CD14-positive monocyte (primary cell): ENCODE data around the gene UBC. TPM values are rescaled to one million over a fixed set of nuclear protein-coding genes. Genes with fewer than 3 reads are reported as not detected.
A peak's percentile ranks its signal among the peaks of the same experiment; 100 is the strongest.

Experiments
- DNase-seq, 3 donors: peaks; one replicate each; pipeline ENCODE4 v3.0.0-alpha.2; 2011 to 2022
- H2AFZ ChIP-seq: 2 replicates; pipeline ENCODE4 v1.6.0; 2012; ENCODE audit warnings: mild to moderate bottlenecking, low read depth, low read length, inconsistent platforms; ENCODE audit not compliant: insufficient read depth, poor library complexity, severe bottlenecking
- H3K27ac ChIP-seq, 2 donors: 1 replicate in 1 of 2; 2 replicates in 1 of 2; pipeline ENCODE4 v1.5.1; 2012 to 2013; ENCODE audit warnings: low read length in 2 of 2, control low read depth in 1 of 2, inconsistent platforms in 1 of 2, low read depth in 1 of 2, mild to moderate bottlenecking in 1 of 2
- H3K27me3 ChIP-seq, 2 donors: one replicate each; pipeline versions ENCODE4 v1.6.0 to v1.6.1; 2011 to 2013; ENCODE audit warnings: low read length in 2 of 2; ENCODE audit not compliant: control insufficient read depth in 2 of 2, insufficient read depth in 2 of 2
- H3K36me3 ChIP-seq, 2 donors: replicated peaks in 1 of 2; 1 replicate in 1 of 2; 2 replicates in 1 of 2; pipeline versions ENCODE4 v1.5.1 to v1.6.1; 2012 to 2013; ENCODE audit warnings: low read length in 2 of 2, control low read depth in 1 of 2, inconsistent platforms in 1 of 2, mild to moderate bottlenecking in 1 of 2; ENCODE audit not compliant: insufficient read depth in 2 of 2, control insufficient read depth in 1 of 2
- H3K4me1 ChIP-seq, 2 donors: 1 replicate in 1 of 2; 2 replicates in 1 of 2; pipeline versions ENCODE4 v1.5.1 to v1.6.1; 2012 to 2013; ENCODE audit warnings: low read length in 2 of 2, control low read depth in 1 of 2, inconsistent platforms in 1 of 2, mild to moderate bottlenecking in 1 of 2, moderate library complexity in 1 of 2; ENCODE audit not compliant: insufficient read depth in 2 of 2, control insufficient read depth in 1 of 2
- H3K4me2 ChIP-seq: replicated peaks from 2 replicates; pipeline ENCODE3; 2012; ENCODE audit warnings: low read length, moderate library complexity, mild to moderate bottlenecking; ENCODE audit not compliant: poor library complexity, severe bottlenecking; ENCODE audit errors: extremely low read depth
- H3K4me3 ChIP-seq, 3 experiments: fragments of 200-600 bp in 1 of 3; sonication (generic) in 1 of 3; replicated peaks in 1 of 3; 1 replicate in 2 of 3; 2 replicates in 1 of 3; pipeline ENCODE4 v1.5.1; 2011 to 2013; ENCODE audit warnings: low read length in 3 of 3, mild to moderate bottlenecking in 3 of 3, control low read depth in 2 of 3, low read depth in 2 of 3, inconsistent platforms in 1 of 3, moderate library complexity in 1 of 3
- H3K79me2 ChIP-seq: 2 replicates; pipeline ENCODE4 v1.6.0; 2012; ENCODE audit warnings: mild to moderate bottlenecking, control low read depth, inconsistent platforms, low read length, moderate library complexity; ENCODE audit not compliant: insufficient read depth
- H3K9ac ChIP-seq: 2 replicates; pipeline ENCODE4 v1.6.0; 2017; ENCODE audit warnings: low read length, mild to moderate bottlenecking; ENCODE audit not compliant: insufficient read depth, poor library complexity, severe bottlenecking
- H3K9me3 ChIP-seq, 2 donors: replicated peaks in 1 of 2; 1 replicate in 1 of 2; 2 replicates in 1 of 2; pipeline versions ENCODE4 v1.5.1 to v1.6.1; 2012 to 2013; ENCODE audit warnings: low read length in 2 of 2, control low read depth in 1 of 2; ENCODE audit not compliant: control insufficient read depth in 1 of 2, insufficient read depth in 1 of 2
- H4K20me1 ChIP-seq: 2 replicates; pipeline ENCODE4 v1.6.0; 2012; ENCODE audit warnings: mild to moderate bottlenecking, low read length, control low read depth, moderate library complexity; ENCODE audit not compliant: insufficient read depth
- H3K27ac Mint-ChIP-seq, 7 donors: one replicate each; pipeline ENCODE4 v1.8.0; 2020; ENCODE audit warnings: mild to moderate bottlenecking in 7 of 7, mixed read lengths in 7 of 7, moderate library complexity in 6 of 7, inconsistent platforms in 2 of 7
- H3K27me3 Mint-ChIP-seq, 3 donors: one replicate each; pipeline ENCODE4 v1.8.0; 2021 to 2022; ENCODE audit warnings: low read depth in 3 of 3, mild to moderate bottlenecking in 3 of 3, mixed read lengths in 3 of 3, moderate library complexity in 3 of 3, inconsistent platforms in 1 of 3
- H3K36me3 Mint-ChIP-seq, 2 donors: one replicate each; pipeline ENCODE4 v1.8.0; 2020; ENCODE audit warnings: mixed read lengths in 2 of 2, inconsistent platforms in 1 of 2, mild to moderate bottlenecking in 1 of 2
- H3K4me1 Mint-ChIP-seq: one replicate; pipeline ENCODE4 v1.8.0; 2020; ENCODE audit warnings: mild to moderate bottlenecking, mixed read lengths
- H3K4me3 Mint-ChIP-seq, 2 donors: one replicate each; pipeline ENCODE4 v1.8.0; 2020; ENCODE audit warnings: mild to moderate bottlenecking in 2 of 2, mixed read lengths in 2 of 2, moderate library complexity in 1 of 2
- H3K9me3 Mint-ChIP-seq, 7 donors: one replicate each; pipeline ENCODE4 v1.8.0; 2020 to 2022; ENCODE audit warnings: mixed read lengths in 7 of 7, mild to moderate bottlenecking in 6 of 7, moderate library complexity in 6 of 7, inconsistent platforms in 2 of 7
- WGBS: methylation state at CpG from one replicate; pipeline ENCODE4 v1.1.5; 2013; ENCODE audit warnings: missing lambda C conversion rate; ENCODE audit not compliant: insufficient coverage; 5-methylcytosine and 5-hydroxymethylcytosine counted together
- intact Hi-C, 2 donors: fragments of 100-400 bp; cut with micrococcal nuclease; formaldehyde crosslinking; loops; one replicate each; pipeline versions ENCODE4 v1.15.0 to v1.15.1; 2023
- polyA plus RNA-seq, 3 donors: library from polyadenylated mRNA; depleted of rRNA in 1 of 3; unstranded in 2 of 3; stranded (reverse) in 1 of 3; fragments of 300-500 nt in 2 of 3; fragments of >200 nt in 1 of 3; fragmentation: Illumina TruSeq in 2 of 3; gene quantifications; 1 replicate in 2 of 3; 2 replicates in 1 of 3; pipeline ENCODE4 v1.2.3, GENCODE V29; 2012 to 2021
- TF ChIP-seq, protein P1 (sequence below): fragments of 200-600 bp; IDR thresholded peaks from one replicate; pipeline ENCODE4 v1.8.0; 2022; ENCODE audit warnings: antibody characterized with exemption, mild to moderate bottlenecking

Gene UBC
- polyA plus RNA-seq, 3 donors: 969 to 11,097 (median 1,385) TPM

GRCh38 chr12:124878795-124879516, 35.5 kb downstream of the UBC start:
- intact Hi-C loops: no loop called here
- no peak overlapping the region for H3K9ac ChIP-seq
- TF ChIP-seq, protein P1, sequence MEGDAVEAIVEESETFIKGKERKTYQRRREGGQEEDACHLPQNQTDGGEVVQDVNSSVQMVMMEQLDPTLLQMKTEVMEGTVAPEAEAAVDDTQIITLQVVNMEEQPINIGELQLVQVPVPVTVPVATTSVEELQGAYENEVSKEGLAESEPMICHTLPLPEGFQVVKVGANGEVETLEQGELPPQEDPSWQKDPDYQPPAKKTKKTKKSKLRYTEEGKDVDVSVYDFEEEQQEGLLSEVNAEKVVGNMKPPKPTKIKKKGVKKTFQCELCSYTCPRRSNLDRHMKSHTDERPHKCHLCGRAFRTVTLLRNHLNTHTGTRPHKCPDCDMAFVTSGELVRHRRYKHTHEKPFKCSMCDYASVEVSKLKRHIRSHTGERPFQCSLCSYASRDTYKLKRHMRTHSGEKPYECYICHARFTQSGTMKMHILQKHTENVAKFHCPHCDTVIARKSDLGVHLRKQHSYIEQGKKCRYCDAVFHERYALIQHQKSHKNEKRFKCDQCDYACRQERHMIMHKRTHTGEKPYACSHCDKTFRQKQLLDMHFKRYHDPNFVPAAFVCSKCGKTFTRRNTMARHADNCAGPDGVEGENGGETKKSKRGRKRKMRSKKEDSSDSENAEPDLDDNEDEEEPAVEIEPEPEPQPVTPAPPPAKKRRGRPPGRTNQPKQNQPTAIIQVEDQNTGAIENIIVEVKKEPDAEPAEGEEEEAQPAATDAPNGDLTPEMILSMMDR: no peak
- no peak overlapping the region for H2AFZ ChIP-seq
- H4K20me1 ChIP-seq: no peaks in the 10 kb centered on the region
- 98% methylated on average over 12 of the region's 18 CpGs for WGBS
- peaks cover 0 to 2% (median 0%) of the 10 kb centered on the region in 7 donors for H3K9me3 Mint-ChIP-seq
- H3K27me3 ChIP-seq: no peaks in the 10 kb centered on the region
- H3K36me3 ChIP-seq: no peaks in the 10 kb centered on the region
- no peak overlapping the region for H3K27ac ChIP-seq
- H3K9me3 ChIP-seq: no peaks in the 10 kb centered on the region
- H3K27ac Mint-ChIP-seq: no peak overlapping the region
- no peak for DNase-seq
- no peaks in the 10 kb centered on the region for H3K36me3 Mint-ChIP-seq
- H3K4me1 Mint-ChIP-seq: peaks cover 57% of the 10 kb centered on the region
- H3K27me3 Mint-ChIP-seq: peaks cover 0 to 5% (median 3%) of the 10 kb centered on the region in 3 donors
- no peak overlapping the region for H3K4me3 ChIP-seq
- no peak overlapping the region for H3K4me2 ChIP-seq
- H3K4me1 ChIP-seq: peaks cover 49 to 63% of the 10 kb centered on the region in 2 donors
- H3K79me2 ChIP-seq: no peaks in the 10 kb centered on the region
- H3K4me3 Mint-ChIP-seq: no peak overlapping the region

DNA sequence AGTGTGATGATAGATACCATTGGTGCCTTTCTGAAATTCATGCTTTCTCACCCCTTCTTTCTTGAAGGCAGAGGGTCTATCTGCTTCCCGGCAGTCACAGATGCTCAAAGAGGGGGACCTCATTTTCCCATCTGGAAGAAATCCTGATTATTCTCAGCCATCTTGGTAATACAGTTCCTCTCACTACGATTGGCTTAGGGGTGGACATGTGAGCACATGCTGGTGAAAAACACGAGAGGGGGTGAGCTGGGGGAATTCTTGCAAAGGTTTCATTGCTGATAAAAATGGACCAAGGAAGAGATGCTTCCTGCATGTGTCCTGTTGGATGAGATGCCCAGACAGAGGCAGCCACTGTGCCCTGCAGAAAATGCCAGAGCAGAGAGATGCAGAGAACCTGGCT, 37.0 kb downstream of the UBC start:
- TF ChIP-seq, protein P1: no peak
- H3K27ac Mint-ChIP-seq: peak overlapping the region in 2 of 7 donors; percentile 4 to 41

More for the DNA sequence above, 37.0 kb downstream of the UBC start:
- peaks cover 50% of the 10 kb centered on the region for H3K4me1 Mint-ChIP-seq
- H3K4me3 Mint-ChIP-seq: no peak overlapping the region
- Histone ChIP-seq H3K9ac (no peak overlapping the region), H4K20me1 (no peaks in the 10 kb centered on the region), H3K79me2 (no peaks in the 10 kb centered on the region), H3K36me3 (no peaks in the 10 kb centered on the region), H3K27me3 (no peaks in the 10 kb centered on the region), H3K4me1 (peaks cover 41 to 53% of the 10 kb centered on the region in 2 donors), H3K4me3 (no peak overlapping the region), H3K4me2 (no peak overlapping the region), H3K27ac (no peak overlapping the region), H2AFZ (no peak overlapping the region), H3K9me3 (no peaks in the 10 kb centered on the region)
- intact Hi-C loops: no loop called here
- no peaks in the 10 kb centered on the region for H3K9me3 Mint-ChIP-seq
- DNase-seq: no peak
- H3K36me3 Mint-ChIP-seq: no peaks in the 10 kb centered on the region
- 67% methylated on average over 1 of the region's 3 CpGs for WGBS
- H3K27me3 Mint-ChIP-seq: peaks cover 0 to 5% (median 3%) of the 10 kb centered on the region in 3 donors
